ENCODE measurements around the gene CD44. TPM values are rescaled to one million over a fixed set of nuclear protein-coding genes. Genes with fewer than 3 reads are reported as not detected.

Gene CD44
- total RNA-seq, 1 donor from 2014 or later, result 46.0 TPM

DNA sequence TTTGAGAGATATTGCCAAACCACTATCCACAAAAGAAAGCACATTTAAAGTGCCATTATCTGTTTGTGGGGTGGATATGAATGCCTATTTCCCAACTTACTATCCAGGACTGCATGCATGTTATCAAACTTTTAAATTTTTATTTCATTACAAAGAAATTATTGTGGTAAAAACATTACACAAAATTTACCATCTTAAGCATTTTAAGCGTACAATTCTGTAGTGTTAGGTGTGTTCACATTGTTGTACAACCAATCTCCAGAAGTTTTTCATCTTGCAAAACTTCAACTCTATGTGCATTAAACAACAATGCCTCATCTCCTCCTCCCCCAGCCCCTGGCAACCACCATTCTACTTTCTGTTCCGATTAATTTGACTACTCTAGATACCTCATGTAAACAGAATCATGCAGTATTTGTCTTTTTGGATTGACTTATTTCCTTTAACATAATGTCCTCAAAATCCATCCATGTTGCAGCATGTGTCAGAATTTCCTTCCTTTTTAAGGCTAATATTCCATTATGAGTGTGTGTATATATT is 17.6 kb upstream of the CD44 start:
- H3K9me3 Mint-ChIP-seq, result no peaks in the 10 kb centered on the region
- H3K27ac Mint-ChIP-seq, result no peak overlapping the region
- no peaks in the 10 kb centered on the region for H3K36me3 Mint-ChIP-seq
- TF ChIP-seq, protein P1, sequence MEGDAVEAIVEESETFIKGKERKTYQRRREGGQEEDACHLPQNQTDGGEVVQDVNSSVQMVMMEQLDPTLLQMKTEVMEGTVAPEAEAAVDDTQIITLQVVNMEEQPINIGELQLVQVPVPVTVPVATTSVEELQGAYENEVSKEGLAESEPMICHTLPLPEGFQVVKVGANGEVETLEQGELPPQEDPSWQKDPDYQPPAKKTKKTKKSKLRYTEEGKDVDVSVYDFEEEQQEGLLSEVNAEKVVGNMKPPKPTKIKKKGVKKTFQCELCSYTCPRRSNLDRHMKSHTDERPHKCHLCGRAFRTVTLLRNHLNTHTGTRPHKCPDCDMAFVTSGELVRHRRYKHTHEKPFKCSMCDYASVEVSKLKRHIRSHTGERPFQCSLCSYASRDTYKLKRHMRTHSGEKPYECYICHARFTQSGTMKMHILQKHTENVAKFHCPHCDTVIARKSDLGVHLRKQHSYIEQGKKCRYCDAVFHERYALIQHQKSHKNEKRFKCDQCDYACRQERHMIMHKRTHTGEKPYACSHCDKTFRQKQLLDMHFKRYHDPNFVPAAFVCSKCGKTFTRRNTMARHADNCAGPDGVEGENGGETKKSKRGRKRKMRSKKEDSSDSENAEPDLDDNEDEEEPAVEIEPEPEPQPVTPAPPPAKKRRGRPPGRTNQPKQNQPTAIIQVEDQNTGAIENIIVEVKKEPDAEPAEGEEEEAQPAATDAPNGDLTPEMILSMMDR (conservative IDR thresholded peaks at IDR 0.05), result no peak
- no peak overlapping the region for H3K4me3 Mint-ChIP-seq
- no peak for DNase-seq (ENCODE audit: extremely low spot score, unreplicated experiment)
- no peaks in the 10 kb centered on the region for H3K4me1 Mint-ChIP-seq (ENCODE audit: unreplicated experiment)
- H3K27me3 Mint-ChIP-seq, result peaks cover 49% of the 10 kb centered on the region

DNA sequence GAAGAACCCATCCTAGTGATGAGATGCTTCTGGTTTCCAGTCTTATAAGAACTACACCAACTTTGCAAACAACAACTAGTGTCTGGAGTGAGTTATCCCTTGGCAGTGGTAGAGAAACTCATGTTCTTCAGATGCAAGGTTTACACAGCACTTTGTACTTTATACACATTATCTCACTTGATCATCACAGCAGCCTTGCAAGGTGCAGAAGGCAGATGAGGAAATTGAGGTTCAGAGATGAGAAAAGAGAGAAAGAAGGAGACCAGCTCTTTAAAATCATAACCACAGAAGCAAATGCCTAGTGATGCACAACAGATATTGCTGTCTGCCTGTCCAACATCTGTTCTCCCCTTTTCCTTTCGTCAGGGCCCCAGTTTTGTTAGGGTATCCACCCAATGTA is 16.7 kb upstream of the CD44 start:
- TF ChIP-seq, protein P1 (conservative IDR thresholded peaks at IDR 0.05), result no peak
- H3K27me3 Mint-ChIP-seq, result peaks cover 56% of the 10 kb centered on the region
- DNase-seq (ENCODE audit: extremely low spot score, unreplicated experiment), result no peak
- no peak overlapping the region for H3K27ac Mint-ChIP-seq
- H3K9me3 Mint-ChIP-seq, result no peaks in the 10 kb centered on the region
- H3K4me1 Mint-ChIP-seq (ENCODE audit: unreplicated experiment), result no peaks in the 10 kb centered on the region
- no peak overlapping the region for H3K4me3 Mint-ChIP-seq
- no peaks in the 10 kb centered on the region for H3K36me3 Mint-ChIP-seq

DNA sequence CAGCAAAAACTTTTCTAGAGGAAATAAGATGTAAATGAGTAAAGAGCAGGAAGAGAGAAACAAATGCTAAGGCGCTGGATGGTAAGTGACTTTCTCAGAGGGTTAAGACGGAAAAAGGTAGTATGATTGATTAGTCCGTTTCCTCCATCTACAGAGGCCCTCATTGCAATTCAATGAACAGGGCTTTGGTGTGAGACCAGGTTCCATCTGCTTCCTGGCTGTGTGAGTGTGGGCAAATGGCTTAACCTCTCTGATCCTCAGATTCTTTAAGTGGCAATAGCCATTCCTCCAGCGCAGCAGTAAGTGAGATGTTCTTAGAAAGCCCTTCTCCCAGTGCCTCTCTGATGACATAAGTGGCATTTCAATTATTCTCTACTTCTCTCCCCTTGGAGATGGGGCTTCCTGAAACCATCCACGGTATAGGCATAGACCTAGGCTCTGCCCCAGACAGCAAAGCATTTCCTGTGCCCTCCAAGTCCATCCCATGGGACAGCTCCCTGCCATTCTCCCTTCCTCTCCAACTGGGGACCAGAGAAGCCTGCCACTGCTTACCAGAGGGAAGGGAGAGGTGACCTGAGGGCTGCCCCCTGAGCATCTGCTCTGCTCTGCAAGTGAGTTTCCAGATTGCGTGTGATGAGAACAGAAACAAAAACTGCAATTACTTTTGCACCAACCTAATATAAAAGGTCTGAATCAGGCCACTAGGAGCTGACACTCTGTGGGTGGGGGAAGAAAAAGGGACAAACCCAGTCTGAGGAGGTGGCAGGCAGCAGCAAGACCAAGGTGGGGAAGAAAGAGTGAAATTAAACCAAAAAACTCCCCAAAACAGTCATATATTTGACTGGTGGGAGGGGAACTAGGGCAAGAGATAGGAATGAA is 12.7 kb upstream of the CD44 start:
- Mint-ChIP-seq H3K27ac (no peak overlapping the region), H3K36me3 (no peaks in the 10 kb centered on the region), H3K9me3 (no peaks in the 10 kb centered on the region), H3K27me3 (peaks cover 23% of the 10 kb centered on the region), H3K4me1 (ENCODE audit: unreplicated experiment) (no peaks in the 10 kb centered on the region), H3K4me3 (no peak overlapping the region)
- TF ChIP-seq, protein P1 (conservative IDR thresholded peaks at IDR 0.05), result no peak
- no peak for DNase-seq (ENCODE audit: extremely low spot score, unreplicated experiment)

DNA sequence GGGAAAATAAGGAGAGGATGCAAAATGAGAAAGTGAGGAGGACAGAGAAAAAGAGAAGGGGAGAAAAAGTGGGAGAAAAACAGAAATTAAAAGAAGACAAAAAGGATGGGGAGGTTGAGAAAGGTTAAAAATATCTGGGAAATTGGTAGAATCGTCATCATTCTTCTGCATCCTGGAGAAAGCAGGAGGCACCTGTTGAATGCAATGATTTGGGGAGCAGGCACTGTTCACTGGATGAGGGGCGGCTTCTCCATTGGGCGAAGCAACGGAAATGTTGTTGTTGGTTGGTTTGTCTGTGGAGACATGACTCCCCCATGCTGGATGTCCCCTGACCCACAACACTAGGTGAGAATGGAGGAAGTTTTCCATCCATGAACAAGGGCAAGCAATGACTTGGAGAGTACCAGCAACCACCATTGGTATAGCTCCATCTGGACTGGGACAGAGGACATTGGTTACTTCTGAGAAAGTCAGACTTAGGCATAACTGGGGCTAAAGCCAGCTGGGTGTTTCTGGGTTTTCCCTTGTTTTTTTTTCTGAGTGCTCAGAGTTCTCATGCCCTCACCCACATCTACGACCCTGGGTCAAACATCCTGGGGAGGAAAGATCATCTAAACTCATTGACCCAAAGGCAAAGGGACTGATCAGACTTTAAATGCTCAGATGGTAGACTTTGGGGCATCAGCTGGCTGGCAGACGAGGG is 11.9 kb upstream of the CD44 start:
- peaks cover 22% of the 10 kb centered on the region for H3K27me3 Mint-ChIP-seq
- no peak for DNase-seq (ENCODE audit: extremely low spot score, unreplicated experiment)
- TF ChIP-seq, protein P1 (conservative IDR thresholded peaks at IDR 0.05), result no peak
- no peaks in the 10 kb centered on the region for H3K9me3 Mint-ChIP-seq
- no peaks in the 10 kb centered on the region for H3K36me3 Mint-ChIP-seq
- H3K4me3 Mint-ChIP-seq, result no peak overlapping the region
- no peaks in the 10 kb centered on the region for H3K4me1 Mint-ChIP-seq (ENCODE audit: unreplicated experiment)
- no peak overlapping the region for H3K27ac Mint-ChIP-seq

DNA sequence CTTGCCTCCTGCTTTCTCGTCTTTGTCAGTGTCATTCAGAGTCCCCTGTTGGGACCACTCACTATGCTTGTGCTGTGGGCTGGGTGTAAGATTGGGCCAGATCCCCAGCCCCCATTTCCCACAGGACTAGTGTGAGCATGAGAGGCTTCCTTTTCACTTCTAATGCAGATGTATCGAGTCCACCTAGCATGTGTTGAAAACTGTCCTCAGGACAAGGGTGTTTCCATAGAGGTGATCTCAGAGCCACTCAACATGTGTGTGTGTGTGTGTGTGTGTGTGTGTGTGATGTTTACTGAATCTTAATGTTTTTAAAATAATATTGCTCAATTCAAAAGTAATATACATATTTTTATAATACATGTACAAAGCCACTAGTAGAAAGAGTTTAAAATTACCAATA is 11.4 kb upstream of the CD44 start:
- H3K4me3 Mint-ChIP-seq, result no peak overlapping the region
- no peak for DNase-seq (ENCODE audit: extremely low spot score, unreplicated experiment)
- H3K4me1 Mint-ChIP-seq (ENCODE audit: unreplicated experiment), result no peaks in the 10 kb centered on the region
- H3K27me3 Mint-ChIP-seq, result peaks cover 22% of the 10 kb centered on the region
- TF ChIP-seq, protein P1 (conservative IDR thresholded peaks at IDR 0.05), result no peak
- no peak overlapping the region for H3K27ac Mint-ChIP-seq
- no peaks in the 10 kb centered on the region for H3K9me3 Mint-ChIP-seq
- H3K36me3 Mint-ChIP-seq, result no peaks in the 10 kb centered on the region
